CD4-positive, alpha-beta T cell treated with Interleukin-12 subunit alpha and Interleukin-12 subunit beta, for 1 hour (primary cell): ENCODE results near the gene ATXN1.

Experiments used
- DNase-seq: peaks from one replicate; pipeline ENCODE4 v3.0.0-alpha.2; 2020

ATXN1 gene

GRCh38 chr6:16491666-16492313 lies 269.5 kb downstream of the ATXN1 start:
- DNase-seq, result no peak

DNA sequence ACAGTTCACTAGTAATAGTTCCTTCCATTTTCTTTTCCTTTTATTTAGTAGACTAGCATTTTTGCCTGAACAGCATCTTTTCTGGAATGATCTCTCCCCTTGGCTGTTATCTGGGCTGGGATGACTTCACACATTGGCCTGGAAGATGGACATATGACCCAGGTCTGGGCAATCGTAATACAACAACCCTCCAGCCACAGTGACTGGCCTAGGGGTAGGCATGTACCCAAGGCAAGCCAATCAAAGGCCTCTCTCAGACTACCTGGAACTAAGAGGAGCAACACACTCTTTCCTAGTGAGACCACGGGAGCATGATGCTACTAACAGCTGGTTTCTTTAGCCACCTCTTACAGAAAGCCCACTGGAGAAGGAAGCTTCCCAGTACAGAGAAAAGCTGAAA lies 270.6 kb downstream of the ATXN1 start:
- DNase-seq, result no peak

DNA sequence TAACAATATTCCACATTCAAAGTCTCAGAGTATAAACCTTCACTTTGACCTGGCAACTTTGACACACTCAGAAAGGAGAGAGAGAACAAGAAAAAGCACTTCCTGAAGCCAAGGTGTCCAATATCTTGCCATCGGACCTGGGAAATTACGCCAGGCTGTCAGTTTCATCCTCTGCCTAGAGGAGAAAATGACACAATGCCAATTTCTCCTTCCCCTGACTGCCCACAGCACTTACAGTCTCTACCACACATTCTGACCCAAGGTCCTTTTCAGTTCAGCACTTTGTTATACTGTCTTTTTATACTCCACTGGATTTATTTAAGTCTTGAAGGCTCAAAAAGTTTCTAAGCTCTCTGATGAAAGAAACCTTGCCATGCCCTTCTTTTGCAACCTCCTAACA lies 272.4 kb downstream of the ATXN1 start:
- no peak for DNase-seq

DNA sequence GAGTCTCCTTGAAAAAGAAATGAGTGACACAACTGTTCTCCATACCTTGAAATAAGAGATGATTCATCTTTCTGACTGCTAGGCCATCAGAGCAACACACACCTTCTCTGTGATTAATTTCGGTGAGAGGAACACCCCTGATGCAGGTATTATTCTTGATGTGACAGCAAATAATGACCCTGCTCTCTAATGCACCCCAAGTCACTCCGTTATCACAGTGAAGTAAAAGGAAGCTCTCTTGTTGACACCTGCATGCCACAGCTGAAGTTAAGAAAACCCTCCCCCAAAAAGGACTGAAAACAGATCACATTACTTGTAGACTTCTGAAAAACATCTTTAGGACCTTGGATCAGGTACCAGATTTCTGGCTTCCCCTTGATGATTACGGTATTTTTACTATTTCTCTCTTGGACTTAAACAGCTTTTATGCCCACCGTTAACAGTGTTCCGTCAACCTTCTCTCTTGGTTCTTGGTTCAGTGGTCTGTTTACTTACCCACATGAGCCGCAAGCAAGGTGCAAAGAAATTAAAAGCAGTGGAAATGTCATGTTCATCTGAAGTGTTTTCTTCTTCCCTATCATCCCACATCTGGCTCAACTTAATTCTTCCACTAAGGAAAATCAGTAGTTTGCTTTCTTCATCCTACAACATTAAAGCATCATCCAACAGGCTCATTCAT lies 273.1 kb downstream of the ATXN1 start:
- DNase-seq, result peak; percentile 58

- peak; percentile 63 for DNase-seq
Observed at GRCh38 chr6:16486661-16487060, 274.6 kb downstream of the ATXN1 start.

- DNase-seq, result peak; percentile 72
Observed at GRCh38 chr6:16483315-16483875, 277.9 kb downstream of the ATXN1 start.

DNA sequence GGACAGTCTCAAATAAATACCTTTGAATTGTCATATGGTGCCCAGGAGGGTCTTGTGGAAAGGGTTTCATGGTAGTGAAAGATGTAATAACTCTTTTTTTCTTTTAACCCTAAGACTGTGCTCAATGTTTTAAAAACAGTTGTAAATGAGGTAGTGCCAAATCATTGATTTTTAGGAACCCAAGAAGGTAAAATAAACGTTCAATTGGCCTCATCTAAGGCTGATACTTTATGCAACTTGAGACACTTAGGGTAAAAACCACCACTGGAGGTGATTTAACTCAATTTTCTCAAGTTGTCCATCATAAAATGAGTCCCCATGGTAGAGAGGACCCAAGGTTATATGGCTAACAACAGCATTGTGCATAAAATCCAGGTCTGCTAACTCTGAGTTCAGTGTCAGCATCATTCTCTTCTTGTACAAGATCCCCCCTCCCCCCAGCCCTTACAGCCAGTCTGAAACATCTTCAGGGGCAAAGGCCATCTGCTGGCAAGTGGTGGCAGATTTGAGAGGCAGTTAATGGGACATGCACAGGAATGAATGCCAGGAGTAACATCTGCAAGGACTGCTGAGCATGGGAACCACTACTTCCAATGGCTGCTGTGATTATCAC lies 278.5 kb downstream of the ATXN1 start:
- no peak for DNase-seq

GRCh38 chr6:16481697-16482399 lies 279.4 kb downstream of the ATXN1 start:
- DNase-seq, result peak; percentile 87

GRCh38 chr6:16480763-16481560 lies 280.3 kb downstream of the ATXN1 start:
- DNase-seq, result peak; percentile 61

- no peak for DNase-seq
Observed at GRCh38 chr6:16477367-16478149, 283.7 kb downstream of the ATXN1 start.

- no peak for DNase-seq
Observed at GRCh38 chr6:16476861-16477260, 284.4 kb downstream of the ATXN1 start.

DNA sequence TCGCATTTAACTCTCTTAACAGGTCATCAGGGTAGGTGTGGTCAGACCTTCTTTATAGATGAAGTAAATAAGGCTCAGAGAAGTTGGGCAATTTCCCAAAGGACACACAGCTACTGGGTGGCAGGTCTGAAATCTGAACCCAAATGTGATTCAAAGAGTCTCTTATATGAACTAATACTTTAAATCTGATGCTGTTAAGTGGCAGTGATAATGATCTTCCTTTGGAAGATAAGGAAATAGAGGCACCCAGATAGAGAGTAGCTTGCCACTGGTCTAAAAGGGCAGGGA lies 285.8 kb downstream of the ATXN1 start:
- DNase-seq, result no peak

DNA sequence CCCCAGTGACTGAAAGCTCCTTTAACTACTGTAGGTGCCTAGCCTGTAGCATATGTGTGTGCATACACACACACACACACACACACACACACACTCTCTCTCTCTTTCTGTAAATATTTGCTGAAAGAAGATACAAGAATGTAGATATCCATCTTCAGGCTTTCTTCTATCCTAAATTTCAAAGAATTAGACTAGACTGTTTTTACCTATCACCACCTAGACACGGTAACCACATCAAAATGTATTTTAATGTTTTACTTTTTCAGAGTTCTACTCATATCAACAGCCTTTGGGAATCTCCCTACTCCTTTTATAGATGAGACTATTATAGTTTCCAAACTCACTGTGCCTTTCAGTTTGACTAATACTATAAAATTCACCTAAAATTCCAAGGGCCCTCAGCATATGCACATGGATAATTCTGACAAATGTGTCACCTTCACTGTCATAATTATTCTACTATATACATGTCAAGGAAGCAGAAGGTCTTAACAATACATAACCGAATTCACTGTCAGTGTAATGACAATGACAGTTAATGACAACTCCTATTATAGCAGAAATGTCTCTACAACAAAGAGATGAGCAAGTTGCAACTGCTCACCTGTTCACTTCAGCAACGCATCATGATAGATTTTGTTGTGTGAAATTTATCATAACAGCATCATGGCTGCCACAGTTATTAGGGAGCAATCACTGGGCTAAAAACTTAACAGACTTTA lies 286.3 kb downstream of the ATXN1 start:
- peak; percentile 61 for DNase-seq

DNA sequence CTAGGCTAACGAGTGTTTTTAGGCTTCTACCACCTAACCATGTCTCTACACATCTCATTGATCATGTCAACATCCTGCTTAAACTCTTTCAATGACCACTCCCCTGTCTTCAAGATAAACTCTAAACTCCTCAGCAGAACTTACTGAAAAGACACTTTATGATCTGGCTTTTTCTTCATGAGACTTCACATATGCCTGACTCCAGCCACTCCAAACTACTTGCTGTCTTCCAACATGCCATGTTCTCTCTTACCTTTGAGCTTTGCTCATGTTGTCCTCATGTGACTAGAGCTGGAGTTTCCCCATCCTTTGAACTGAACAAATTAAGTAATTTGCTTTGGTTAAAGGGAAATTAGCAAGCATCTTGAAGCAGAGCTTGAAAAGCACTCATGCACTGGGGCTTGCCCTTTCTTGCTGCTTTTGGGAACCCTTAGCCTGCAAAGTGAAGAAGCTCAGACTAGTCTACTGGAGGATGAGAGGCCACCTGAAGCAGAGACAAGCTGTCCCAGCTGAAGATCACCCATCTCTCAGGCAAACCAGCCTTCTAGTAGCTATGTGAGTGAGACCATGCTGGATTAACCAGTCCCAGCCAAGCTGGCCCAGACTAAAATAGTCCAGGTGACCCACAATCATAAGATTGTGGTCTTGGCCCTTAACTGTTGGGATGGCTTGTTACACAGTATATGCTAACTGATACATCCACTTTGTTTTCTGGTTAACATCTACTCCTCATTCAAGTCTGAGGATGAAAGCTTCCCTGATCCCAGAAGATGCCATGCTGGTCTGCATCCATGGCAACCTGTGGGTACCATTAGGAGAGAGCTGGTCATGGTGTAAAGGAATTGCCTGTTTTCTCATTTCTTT lies 287.1 kb downstream of the ATXN1 start:
- peak; percentile 59 for DNase-seq

DNA sequence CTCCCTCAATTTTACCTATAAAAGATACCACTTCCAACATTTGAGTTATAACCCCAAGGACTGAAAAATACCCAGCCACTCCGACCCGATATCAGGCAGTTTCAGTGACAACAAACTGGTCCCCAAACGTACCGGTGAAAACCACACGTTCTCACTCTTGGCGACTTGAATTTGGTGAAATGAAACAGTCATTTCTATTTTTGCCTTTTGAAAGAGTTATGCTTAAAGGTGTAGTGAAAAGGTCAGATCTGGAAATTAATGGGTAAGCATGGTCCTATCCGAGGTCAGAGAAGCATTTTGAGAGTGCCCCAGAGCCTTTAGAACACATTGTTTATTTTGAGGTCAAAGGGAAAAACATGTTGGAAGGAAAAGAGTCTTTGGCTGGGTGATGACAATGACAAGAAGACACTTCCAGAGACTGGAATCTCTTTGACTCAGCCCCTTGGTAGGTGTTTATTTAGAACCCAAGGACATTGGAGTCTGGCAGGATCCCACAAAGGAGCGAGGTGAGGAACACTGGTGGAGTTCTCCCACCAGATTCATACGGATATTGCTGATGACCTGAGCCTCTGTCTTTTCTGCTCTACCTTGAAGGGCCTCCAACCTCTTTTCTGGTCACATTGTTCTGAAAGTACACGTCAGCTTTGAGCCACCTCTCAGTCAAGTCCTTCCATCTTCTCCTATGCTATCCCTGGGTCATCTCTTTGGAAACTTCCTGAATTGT lies 287.9 kb downstream of the ATXN1 start:
- no peak for DNase-seq

GRCh38 chr6:16472349-16473069 lies 288.8 kb downstream of the ATXN1 start:
- no peak for DNase-seq

DNA sequence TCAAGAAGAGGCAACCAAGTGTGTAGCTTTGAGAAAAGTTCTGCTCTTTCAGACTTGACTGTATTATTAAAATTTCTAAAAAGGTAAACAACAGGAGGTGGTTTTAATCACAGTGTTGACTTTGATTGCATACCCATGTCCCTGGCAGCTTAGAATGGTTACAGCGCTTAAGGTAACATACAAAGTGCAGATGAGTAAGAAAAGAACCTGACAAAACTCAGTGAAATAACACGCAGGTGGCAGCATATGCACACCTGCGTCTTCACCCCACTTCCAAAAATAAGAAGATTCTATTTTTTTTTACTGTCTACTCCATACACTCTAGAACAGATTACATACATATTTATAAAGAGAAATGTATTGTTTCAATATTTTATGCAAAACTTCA lies 289.4 kb downstream of the ATXN1 start:
- no peak for DNase-seq

- DNase-seq, result no peak
Observed at GRCh38 chr6:16471222-16471909, 289.9 kb downstream of the ATXN1 start.
